WTC11 (cell line): ENCODE data around the gene XRCC4.

Experiments
- JUN ChIP-seq: sonication (generic); formaldehyde crosslinking; IDR thresholded peaks from 2 replicates; pipeline ENCODE4 v1.8.0; 2023; ENCODE audit warnings: mild to moderate bottlenecking, missing genetic modification reagents
- TCF7 ChIP-seq: sonication (generic); formaldehyde crosslinking; IDR thresholded peaks from 2 replicates; pipeline ENCODE4 v1.8.0; 2022; ENCODE audit warnings: mild to moderate bottlenecking, low read depth, missing genetic modification reagents, moderate library complexity
- USF2 ChIP-seq: sonication (generic); formaldehyde crosslinking; IDR thresholded peaks from 2 replicates; pipeline ENCODE4 v1.8.1; 2023; ENCODE audit warnings: mild to moderate bottlenecking, missing genetic modification reagents, moderate library complexity
- ZNF138 ChIP-seq: sonication (generic); formaldehyde crosslinking; conservative IDR thresholded peaks from 2 replicates; pipeline ENCODE4 v1.8.1; 2022; ENCODE audit warnings: mild to moderate bottlenecking, moderate library complexity, missing genetic modification reagents
- TF ChIP-seq, protein P1 (sequence below): sonication (generic); formaldehyde crosslinking; IDR thresholded peaks from 2 replicates; pipeline ENCODE4 v1.8.1; 2022; ENCODE audit warnings: low read depth, missing genetic modification reagents, borderline replicate concordance

DNA sequence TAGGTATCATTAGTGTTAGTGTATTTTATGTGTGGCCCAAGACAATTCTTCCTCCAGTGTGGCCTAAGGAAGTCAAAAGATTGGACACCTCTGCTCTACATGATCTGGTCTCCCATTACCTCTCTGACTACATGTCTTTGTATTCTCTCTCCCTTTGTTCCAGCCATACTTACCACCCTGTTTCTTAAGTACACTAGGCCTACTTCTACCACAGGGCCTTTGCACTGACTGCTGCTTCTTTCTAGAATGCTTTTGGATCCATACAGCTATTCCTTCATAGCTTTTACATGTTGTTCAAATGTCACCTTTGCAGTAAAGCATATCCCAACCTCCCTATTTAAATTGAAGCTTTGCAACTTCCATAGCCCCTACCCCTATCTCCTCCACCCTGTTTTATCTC is 5.4 kb downstream of the XRCC4 start:
- no peak for TF ChIP-seq USF2 (CRISPR knock-in tag)
- no peak for TF ChIP-seq ZNF138
- TF ChIP-seq, protein P1, sequence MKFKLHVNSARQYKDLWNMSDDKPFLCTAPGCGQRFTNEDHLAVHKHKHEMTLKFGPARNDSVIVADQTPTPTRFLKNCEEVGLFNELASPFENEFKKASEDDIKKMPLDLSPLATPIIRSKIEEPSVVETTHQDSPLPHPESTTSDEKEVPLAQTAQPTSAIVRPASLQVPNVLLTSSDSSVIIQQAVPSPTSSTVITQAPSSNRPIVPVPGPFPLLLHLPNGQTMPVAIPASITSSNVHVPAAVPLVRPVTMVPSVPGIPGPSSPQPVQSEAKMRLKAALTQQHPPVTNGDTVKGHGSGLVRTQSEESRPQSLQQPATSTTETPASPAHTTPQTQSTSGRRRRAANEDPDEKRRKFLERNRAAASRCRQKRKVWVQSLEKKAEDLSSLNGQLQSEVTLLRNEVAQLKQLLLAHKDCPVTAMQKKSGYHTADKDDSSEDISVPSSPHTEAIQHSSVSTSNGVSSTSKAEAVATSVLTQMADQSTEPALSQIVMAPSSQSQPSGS (CRISPR knock-in tag) = no peak
- TF ChIP-seq TCF7 (CRISPR knock-in tag) = no peak
- TF ChIP-seq JUN (CRISPR knock-in tag) = no peak
